Measurements from ENCODE around the gene TMOD2.

The TMOD2 gene

GRCh38 chr15:51828621-51829375 is 77.4 kb downstream of the TMOD2 start:
- peak in 1 of 2 experiments; percentile 28 for DNase-seq

DNA sequence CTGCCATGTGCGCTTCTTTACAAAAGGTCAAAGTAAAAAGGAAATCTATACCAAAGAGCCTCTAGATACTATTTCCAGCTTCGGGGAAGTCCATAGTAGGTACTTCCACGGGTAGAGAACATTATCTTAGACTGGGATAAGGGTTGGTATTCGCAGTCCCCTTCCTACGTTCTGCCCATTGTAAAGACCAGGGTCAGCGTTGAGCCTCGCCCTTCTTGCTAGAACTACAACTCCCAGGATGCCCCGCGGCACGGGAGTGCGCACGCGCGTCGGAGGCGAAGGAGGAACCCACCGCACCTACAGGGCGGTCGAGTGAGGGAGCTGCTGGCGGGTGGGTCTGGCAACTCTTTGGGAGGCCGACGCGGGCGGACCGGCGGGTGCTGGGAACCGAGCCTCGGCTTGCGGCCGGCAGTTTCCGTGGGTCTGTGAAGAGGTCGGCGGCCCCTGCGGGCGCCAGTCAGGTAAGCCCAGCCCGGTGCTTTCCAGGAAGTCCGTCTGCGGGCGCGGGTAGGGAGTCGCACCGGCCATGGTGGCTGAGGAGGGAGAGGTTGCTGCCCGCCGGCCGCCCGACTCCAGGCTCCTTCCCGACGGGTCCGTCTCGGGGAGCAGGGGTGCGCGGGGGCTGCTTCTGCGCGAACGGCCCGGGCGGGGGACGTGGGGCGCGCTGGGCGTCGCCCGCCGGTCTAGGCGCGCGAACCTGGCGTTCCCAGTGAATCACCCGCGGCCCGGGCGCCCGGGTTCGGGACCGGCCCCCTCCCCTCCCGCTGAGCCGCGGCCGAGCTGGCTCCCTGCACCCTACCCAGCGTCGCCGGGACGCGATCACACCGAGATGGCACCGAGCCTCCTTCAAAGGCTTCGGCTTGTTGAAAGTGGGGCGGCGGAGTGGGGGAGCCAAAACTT is 78.2 kb downstream of the TMOD2 start, which contains the start of gene TMOD3:
Gene TMOD3 (plus strand): TSS at position 278 of the 900 bp plus-strand sequence. CDS start 33,232 bp downstream, outside the sequence.
- DNase-seq = peak; percentile 56 to 62

DNA sequence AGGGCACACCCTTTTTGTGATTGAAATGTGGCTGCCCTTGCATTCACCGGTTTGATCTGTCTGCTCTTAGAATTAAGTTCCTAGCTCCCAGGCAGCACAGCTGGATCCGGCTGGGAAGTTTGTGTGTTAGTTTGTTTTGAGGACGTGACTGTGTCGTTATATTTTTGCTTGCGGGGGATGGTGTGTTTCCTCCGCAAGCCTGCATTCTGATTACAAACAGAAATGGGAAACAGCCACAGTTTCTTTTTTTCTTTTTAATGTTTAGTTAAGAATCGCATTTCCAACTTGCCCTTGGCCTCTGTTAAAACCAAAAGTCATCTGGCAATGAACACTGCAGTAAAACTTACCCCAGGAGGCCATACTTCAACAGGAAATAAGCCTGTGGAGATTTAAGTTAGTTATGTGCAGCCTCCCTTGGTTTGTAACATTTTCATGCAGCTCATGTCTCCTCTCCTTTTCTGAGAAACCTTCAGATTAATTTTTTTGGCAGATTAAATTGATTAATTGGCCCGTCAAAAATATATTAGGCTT is 78.9 kb downstream of the TMOD2 start:
- peak in 1 of 2 experiments; percentile 28 for DNase-seq

DNA sequence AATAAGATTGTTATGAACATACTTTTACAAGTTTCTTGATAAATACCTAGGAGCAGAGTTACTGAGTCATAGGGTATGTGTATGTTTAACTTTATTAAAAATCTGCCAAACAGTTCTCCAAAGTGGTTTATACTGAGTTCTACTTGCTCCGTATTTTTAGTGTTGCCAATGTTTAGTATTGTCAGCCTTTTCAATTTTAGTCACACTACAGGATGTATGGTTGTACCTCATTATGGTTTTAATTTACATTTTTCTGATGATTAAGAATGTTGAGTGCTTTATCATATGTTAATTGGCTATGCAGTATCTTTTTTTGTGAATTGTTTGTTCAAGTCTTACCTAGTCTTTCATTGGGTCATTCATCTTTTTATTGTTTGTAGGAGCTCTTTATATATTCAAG is 82.4 kb downstream of the TMOD2 start:
- no peak for DNase-seq

DNA sequence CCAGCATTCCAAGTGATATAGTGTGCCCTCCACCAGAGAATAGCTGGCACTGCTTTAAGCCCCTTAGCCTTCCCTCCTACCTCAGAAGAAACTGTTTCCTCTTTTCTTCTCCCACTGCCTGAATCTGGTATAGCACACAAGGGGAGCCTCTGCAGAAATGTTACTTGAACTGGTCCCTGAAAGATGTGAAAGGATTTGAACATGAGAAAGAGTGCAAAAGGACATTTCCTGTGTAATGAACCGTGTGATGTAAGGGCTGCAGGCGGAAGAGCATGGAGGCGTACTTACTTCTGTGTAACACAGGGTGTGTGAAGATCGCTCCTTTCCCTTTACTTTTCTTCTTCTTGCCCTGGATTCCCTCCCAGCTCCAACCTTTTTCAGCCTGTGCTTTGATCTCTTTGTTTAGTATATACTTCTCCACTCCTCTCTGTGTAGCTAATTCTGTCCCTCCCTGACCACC is 86.4 kb downstream of the TMOD2 start:
- no peak for DNase-seq

DNA sequence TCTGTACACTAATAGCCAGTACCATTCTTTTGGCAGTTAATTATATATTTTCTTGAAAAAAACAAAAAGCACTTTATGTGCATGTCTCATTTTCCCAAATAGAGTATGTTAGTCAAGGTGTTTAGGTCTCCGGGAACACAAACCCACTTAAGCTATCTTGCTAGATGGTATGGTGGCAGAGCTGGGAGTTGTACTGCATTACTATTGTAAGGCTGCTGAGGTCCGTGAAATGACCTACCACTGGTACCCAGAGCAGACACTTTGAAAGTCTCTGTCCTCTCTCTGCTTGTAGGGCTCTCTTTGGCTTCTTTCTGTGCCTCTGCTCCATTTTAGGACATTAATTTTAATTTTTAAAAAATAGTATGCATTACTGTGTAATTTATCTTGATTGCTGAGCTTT is 86.9 kb downstream of the TMOD2 start:
- DNase-seq = no peak

- DNase-seq = no peak
Measured at GRCh38 chr15:51840692-51841091, 89.3 kb downstream of the TMOD2 start.

DNA sequence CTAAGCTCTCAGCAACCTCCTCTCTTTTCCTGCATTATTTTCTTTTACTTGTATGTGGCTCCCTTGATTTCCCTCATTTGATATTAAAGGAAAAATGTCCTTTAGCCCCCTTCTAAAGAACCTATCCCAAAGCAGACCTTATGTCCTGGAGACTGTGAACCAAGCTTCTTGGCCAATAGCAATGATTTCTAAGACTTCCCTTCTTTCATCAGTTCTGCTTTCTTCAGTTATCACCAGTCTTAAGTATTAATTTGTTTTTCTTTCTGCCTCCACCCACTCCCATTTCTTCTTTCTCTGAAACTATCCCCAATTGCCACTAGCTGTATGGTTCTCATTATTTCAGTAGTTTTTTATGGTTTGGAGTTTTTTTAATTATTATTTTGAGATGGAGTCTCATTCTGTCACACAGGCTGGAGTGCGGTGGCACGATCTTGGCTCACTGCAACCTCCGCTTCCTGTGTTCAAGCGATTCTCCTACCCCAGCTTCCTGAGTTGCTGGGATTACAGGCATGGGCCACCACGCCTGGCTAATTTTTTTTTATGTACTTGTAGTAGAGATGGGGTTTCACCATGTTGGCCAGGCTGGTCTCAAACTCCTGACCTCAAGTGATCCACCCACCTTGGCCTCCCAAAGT is 90.1 kb downstream of the TMOD2 start:
- no peak for DNase-seq

GRCh38 chr15:51842265-51842664 is 90.9 kb downstream of the TMOD2 start:
- no peak for DNase-seq

- DNase-seq = peak in 1 of 2 experiments; percentile 34
Measured at GRCh38 chr15:51842852-51843737, 91.7 kb downstream of the TMOD2 start.

DNA sequence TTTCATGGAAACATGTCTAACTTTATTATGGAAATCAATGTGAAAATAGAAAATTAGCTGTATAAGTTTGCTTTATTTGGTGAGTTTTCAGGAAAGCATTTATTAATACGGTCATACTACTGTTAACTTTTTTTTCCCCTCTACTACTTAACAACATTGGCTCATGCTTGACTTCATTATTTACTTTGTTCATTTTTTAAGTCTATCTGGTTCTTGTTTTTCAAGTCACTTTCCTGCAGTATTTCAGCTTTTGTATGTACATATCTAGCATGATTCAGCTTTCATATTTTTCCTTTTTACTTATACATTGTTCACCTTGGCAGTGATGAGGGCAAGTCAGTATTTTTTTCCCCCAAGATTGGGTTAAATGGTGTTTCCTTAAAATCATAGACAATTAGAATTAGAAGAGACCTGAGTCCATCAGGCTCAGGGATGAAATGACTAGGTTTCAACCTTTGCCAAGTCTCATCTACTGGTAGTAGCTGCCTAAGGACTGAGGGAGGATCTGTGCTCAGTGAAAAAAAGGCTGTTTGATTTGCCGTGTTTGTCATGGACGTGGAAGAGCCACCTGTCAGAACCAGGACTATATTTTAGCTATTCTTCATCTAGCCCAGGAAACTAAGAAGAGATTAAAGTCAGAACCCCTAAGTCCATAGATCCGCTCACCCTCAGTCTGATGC is 93.5 kb downstream of the TMOD2 start:
- no peak for DNase-seq

DNA sequence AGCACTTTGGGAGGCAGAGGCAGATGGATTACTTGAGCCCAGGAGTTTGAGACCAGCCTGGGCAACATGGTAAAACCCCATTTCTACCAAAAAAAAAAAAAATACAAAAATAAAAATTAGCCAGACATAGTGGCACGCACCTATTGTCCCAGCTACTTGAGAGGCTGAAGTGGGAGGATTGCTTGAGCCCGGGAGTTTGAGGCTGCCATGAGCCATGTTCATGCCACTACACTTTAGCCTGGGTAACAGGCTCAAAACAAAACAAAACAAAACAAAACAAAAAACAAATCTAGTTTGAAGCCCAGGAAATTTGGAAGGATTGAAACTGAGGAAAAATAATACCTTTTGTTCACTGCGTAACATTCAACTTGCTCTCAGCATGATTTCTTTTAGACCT is 94.7 kb downstream of the TMOD2 start:
- DNase-seq = no peak

- peak in 1 of 2 experiments; percentile 42 for DNase-seq
Measured at GRCh38 chr15:51846463-51847230, 95.2 kb downstream of the TMOD2 start.

DNA sequence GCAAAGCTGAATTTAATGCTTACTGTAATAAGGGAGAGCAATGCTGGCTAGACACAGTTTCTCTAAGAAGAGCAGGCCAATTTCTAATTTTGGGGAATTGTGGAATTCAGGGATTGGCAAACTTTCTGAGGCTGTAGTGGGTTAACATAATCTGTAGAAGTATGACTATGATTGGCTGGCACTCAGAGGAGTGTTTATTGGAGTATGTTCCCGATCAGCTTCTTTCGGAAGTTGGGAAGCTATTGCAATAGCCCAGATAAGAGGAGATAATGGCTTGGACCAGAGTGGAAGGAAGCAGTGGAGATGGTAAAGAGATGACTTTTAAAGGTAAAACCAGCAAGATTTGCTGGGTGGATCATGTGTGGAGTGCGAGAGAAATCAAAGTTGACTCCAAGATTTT is 97.4 kb downstream of the TMOD2 start:
- no peak for DNase-seq

GRCh38 chr15:51849860-51850259 is 98.5 kb downstream of the TMOD2 start:
- DNase-seq = no peak

DNA sequence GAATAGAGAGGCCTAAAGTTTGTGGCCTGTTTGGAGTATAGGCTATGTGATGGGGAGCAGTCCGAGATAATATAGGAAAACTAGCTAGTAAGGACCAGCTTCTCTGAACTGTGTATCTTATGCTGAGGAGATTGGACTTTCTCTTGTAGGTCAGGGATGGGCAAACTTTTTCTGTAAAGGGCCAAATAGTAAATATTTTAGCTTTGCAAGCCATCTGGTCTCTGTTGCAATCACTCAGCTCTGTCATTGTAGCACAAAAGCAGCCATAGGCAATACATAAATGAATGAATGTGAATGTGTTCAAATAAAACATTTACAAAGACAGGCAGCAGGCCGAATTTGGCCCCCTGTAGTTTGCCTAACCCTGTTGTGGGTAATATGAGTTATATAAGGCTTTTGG is 102.6 kb downstream of the TMOD2 start:
- no peak for DNase-seq

DNA sequence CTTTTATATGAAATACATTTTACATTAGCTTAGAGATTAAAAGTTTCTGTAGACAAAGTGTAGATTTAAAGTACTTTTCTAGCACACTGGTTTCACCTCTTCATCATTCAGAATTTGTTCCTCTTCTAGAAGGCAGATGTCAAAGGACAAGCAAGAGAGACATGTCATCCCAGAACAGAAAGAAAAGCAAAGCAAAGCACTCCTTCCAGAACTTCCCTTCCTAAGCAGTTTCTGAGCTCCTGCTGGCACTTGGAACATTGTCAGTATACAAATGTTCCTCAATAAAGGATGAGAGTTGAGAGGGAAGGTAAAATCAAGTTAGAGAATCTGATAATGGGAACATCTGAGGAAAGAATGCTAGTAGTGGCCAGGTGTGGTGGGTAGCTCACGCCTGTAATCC is 104.2 kb downstream of the TMOD2 start:
- no peak for DNase-seq

GRCh38 chr15:51856714-51857380 is 105.5 kb downstream of the TMOD2 start:
- no peak for DNase-seq

DNA sequence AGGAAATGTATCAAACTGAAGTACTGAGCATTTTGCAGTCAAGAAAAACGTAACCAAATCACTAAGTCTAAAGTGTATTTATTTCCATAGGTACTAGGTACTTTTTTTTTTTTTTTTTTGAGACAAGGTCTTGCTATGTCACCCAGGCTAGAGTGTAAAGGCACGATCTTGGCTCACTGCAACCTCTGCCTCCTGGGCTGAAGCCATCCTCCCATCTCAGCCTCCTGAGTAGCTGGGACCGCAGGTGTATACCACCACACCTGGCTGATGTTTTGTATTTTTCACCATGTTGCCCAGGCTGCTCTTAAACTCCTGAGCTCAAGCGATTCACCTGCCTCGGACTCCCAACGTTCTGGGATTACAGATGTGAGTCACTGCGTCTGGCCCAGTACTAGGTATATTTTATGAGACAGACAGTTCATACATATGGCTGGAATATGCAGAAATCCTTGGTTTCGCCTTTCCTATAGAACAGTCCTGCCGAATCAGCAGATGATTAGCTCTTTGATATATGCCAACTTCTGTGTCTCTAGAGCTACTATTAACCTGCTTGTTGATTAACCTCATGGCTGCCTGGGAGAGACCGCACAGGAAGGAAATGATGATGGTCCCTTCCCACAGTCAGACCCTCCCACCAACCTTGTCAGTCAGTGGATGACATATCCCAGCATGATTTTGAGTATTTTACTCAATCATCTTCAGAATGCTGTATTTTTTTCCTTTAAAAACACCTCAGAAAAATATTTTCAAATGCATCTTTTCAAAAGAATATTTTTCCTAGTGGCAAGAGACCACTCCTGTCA is 110.4 kb downstream of the TMOD2 start:
- DNase-seq = no peak

Data from SW 1271 (cell line).